Neural cell (in vitro differentiated cells): ENCODE data around the gene ATP5PD. TPM values are rescaled to one million over a fixed set of nuclear protein-coding genes. Genes with fewer than 3 reads are reported as not detected.
A peak's percentile ranks its signal among the peaks of the same experiment; 100 is the strongest.

ENCODE experiments used
- H2AFZ ChIP-seq: fragments of 200-600, 300-800 bp; sonication (generic), shearing (Covaris generic); 2 replicates; pipeline ENCODE4 v1.6.0; 2014; ENCODE audit warnings: low read depth, mild to moderate bottlenecking, antibody characterized with exemption, low read length, moderate library complexity
- H3F3A ChIP-seq: fragments of 200-600 bp; shearing (Covaris generic); 2 replicates; pipeline ENCODE4 v1.6.1; 2016; ENCODE audit warnings: mild to moderate bottlenecking, moderate library complexity, mixed read lengths, antibody characterized with exemption, low read length; ENCODE audit not compliant: insufficient read depth, poor library complexity, severe bottlenecking
- H3K27ac ChIP-seq: fragments of 200-600, 300-800 bp; sonication (generic), shearing (Covaris generic); 2 replicates; pipeline ENCODE4 v1.5.1; 2014; ENCODE audit warnings: mild to moderate bottlenecking, low read length, moderate library complexity
- H3K27me3 ChIP-seq: fragments of 300-800, 200-600 bp; sonication (generic), shearing (Covaris generic); 2 replicates; pipeline ENCODE4 v1.6.0; 2014; ENCODE audit warnings: mild to moderate bottlenecking, low read depth, low read length, moderate library complexity; ENCODE audit not compliant: insufficient read depth
- H3K36me3 ChIP-seq: fragments of 300-800, 200-600 bp; sonication (generic), shearing (Covaris generic); 2 replicates; pipeline ENCODE4 v1.5.1; 2014; ENCODE audit warnings: mild to moderate bottlenecking, antibody characterized with exemption, low read length, moderate library complexity; ENCODE audit not compliant: insufficient read depth
- H3K4me2 ChIP-seq: fragments of 300-800, 200-600 bp; sonication (generic), shearing (Covaris generic); 2 replicates; pipeline ENCODE4 v1.6.0; 2014; ENCODE audit warnings: mild to moderate bottlenecking, low read length
- H3K4me3 ChIP-seq: fragments of 300-800, 200-600 bp; sonication (generic), shearing (Covaris generic); 2 replicates; pipeline ENCODE4 v1.5.1; 2014; ENCODE audit warnings: mild to moderate bottlenecking, low read length, moderate library complexity
- H3K79me2 ChIP-seq: fragments of 200-600 bp; shearing (Covaris generic); replicated peaks from 2 replicates; pipeline ENCODE4 v1.6.0; 2014; ENCODE audit warnings: mild to moderate bottlenecking, low read length, moderate library complexity; ENCODE audit not compliant: insufficient read depth
- H3K9ac ChIP-seq: fragments of 300-800, 200-600 bp; sonication (generic), shearing (Covaris generic); 2 replicates; pipeline ENCODE4 v1.6.1; 2016; ENCODE audit warnings: mild to moderate bottlenecking, low read length, mixed read lengths
- H3K9me2 ChIP-seq: fragments of 200-600 bp; shearing (Covaris generic); 2 replicates; pipeline ENCODE4 v1.6.1; 2016; ENCODE audit warnings: mild to moderate bottlenecking, low read length, mixed read lengths; ENCODE audit not compliant: insufficient read depth
- H3K9me3 ChIP-seq: fragments of 200-600, 300-800 bp; sonication (generic), shearing (Covaris generic); 2 replicates; pipeline ENCODE4 v1.6.1; 2016; ENCODE audit warnings: mild to moderate bottlenecking, mixed run types, low read length, moderate library complexity, mixed read lengths
- H4K20me1 ChIP-seq: fragments of 200-600 bp; shearing (Covaris generic); 2 replicates; pipeline ENCODE4 v1.6.1; 2016; ENCODE audit warnings: mild to moderate bottlenecking, mixed run types; ENCODE audit not compliant: insufficient read depth
- EP300 ChIP-seq: fragments of 450-650 bp; conservative IDR thresholded peaks from 2 replicates; pipeline ENCODE4 v1.6.1; 2014; ENCODE audit warnings: antibody characterized with exemption, mild to moderate bottlenecking, moderate library complexity; ENCODE audit not compliant: poor library complexity, severe bottlenecking
- EZH2 ChIP-seq: fragments of 200-600, 300-800 bp; shearing (Covaris generic), sonication (generic); IDR thresholded peaks from 2 replicates; pipeline ENCODE4 v1.6.1; 2014; ENCODE audit warnings: antibody characterized with exemption, low read length, borderline replicate concordance, mild to moderate bottlenecking; ENCODE audit not compliant: insufficient read depth, poor library complexity, severe bottlenecking
- MXI1 ChIP-seq: fragments of 450-650 bp; conservative IDR thresholded peaks from 2 replicates; pipeline ENCODE4 v1.6.1; 2014; ENCODE audit warnings: antibody characterized with exemption, mild to moderate bottlenecking; ENCODE audit not compliant: poor library complexity, severe bottlenecking
- POLR2AphosphoS5 ChIP-seq: IDR thresholded peaks from 2 replicates; pipeline ENCODE4 v1.6.1; 2012
- RAD21 ChIP-seq: fragments of 450-650 bp; conservative IDR thresholded peaks from 2 replicates; pipeline ENCODE4 v1.6.1; 2014; ENCODE audit warnings: antibody characterized with exemption, mild to moderate bottlenecking, moderate library complexity
- SMC3 ChIP-seq: fragments of 450-650 bp; conservative IDR thresholded peaks from 2 replicates; pipeline ENCODE4 v1.6.1; 2014; ENCODE audit warnings: antibody characterized with exemption, mild to moderate bottlenecking, moderate library complexity; ENCODE audit not compliant: poor library complexity
- TAF1 ChIP-seq: IDR thresholded peaks from 2 replicates; pipeline ENCODE4 v1.6.1; 2012; ENCODE audit warnings: low read depth
- polyA plus RNA-seq: library from polyadenylated mRNA; depleted of rRNA; stranded (reverse); fragments of >200 nt; gene quantifications from 2 replicates; pipeline ENCODE4 v1.2.3, GENCODE V29; 2014
- TF ChIP-seq, protein P1 (sequence below): IDR thresholded peaks from 2 replicates; pipeline ENCODE4 v1.6.1; 2012; ENCODE audit warnings: borderline replicate concordance
- TF ChIP-seq, protein P2 (sequence below): fragments of 450-650 bp; IDR thresholded peaks from 2 replicates; pipeline ENCODE4 v1.5.1; 2014; ENCODE audit warnings: antibody characterized with exemption, mild to moderate bottlenecking, moderate library complexity; ENCODE audit not compliant: poor library complexity, severe bottlenecking

The ATP5PD gene
- polyA plus RNA-seq, 1 donor from 2014 or later = 517 TPM

DNA sequence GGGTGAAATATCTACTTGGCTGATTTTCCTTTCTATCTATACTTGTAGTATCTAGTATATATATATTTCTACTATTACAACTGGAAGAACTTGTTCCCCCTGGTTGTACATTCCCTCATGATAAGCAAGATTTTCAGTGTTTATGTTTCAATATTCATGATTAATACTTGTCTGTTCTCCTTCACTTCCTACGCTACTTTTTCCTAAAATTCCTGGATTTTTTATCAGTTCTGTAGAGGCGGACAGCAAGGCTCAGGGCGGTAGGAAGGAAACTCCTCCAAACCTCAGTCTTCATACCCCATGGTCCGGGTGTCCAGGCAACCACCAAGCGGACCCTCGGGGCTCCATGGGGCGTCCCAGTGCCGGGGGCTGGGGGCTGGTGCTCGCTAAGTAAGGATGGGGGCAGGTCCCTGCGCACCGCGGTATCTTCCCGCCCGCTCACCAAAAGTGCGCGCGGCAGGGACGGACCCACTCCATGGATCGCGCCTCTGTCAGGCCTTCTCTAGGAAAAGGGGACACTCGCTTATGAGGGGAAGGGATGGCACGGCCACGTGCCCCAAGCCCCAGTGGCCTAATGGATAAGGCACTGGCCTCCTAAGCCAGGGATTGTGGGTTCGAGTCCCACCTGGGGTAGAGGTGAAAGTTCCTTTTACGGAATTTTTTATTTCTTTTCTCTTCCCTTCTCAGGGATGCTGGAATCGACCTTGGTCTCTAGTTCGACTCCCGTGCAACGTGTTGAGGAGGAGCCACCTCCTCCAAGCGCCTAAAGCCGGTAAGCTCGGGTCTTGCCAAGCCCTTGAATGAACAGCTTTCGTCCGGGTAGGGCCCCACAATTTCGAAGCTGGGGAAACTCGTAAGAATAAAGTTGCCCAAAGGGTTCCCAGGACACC, 13.2 kb downstream of the ATP5PD start:
- Histone ChIP-seq H4K20me1 (no peaks in the 10 kb centered on the region), H3K27me3 (no peaks in the 10 kb centered on the region), H3K9me3 (peaks cover 6% of the 10 kb centered on the region), H3K9ac (peak overlapping the region; percentile 96), H3K36me3 (no peaks in the 10 kb centered on the region), H3K9me2 (no peaks in the 10 kb centered on the region), H3F3A (no peaks in the 10 kb centered on the region), H3K79me2 (no peaks in the 10 kb centered on the region), H2AFZ (peak overlapping the region; percentile 11), H3K4me3 (peak overlapping the region; percentile 81), H3K4me2 (peak overlapping the region; percentile 79), H3K27ac (peak overlapping the region; percentile 95)
- TF ChIP-seq, protein P1, sequence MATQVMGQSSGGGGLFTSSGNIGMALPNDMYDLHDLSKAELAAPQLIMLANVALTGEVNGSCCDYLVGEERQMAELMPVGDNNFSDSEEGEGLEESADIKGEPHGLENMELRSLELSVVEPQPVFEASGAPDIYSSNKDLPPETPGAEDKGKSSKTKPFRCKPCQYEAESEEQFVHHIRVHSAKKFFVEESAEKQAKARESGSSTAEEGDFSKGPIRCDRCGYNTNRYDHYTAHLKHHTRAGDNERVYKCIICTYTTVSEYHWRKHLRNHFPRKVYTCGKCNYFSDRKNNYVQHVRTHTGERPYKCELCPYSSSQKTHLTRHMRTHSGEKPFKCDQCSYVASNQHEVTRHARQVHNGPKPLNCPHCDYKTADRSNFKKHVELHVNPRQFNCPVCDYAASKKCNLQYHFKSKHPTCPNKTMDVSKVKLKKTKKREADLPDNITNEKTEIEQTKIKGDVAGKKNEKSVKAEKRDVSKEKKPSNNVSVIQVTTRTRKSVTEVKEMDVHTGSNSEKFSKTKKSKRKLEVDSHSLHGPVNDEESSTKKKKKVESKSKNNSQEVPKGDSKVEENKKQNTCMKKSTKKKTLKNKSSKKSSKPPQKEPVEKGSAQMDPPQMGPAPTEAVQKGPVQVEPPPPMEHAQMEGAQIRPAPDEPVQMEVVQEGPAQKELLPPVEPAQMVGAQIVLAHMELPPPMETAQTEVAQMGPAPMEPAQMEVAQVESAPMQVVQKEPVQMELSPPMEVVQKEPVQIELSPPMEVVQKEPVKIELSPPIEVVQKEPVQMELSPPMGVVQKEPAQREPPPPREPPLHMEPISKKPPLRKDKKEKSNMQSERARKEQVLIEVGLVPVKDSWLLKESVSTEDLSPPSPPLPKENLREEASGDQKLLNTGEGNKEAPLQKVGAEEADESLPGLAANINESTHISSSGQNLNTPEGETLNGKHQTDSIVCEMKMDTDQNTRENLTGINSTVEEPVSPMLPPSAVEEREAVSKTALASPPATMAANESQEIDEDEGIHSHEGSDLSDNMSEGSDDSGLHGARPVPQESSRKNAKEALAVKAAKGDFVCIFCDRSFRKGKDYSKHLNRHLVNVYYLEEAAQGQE = peak; percentile 21
- TF ChIP-seq MXI1 (peak; percentile 71), SMC3 (peak; percentile 20), TAF1 (peak; percentile 35)
- TF ChIP-seq, protein P2, sequence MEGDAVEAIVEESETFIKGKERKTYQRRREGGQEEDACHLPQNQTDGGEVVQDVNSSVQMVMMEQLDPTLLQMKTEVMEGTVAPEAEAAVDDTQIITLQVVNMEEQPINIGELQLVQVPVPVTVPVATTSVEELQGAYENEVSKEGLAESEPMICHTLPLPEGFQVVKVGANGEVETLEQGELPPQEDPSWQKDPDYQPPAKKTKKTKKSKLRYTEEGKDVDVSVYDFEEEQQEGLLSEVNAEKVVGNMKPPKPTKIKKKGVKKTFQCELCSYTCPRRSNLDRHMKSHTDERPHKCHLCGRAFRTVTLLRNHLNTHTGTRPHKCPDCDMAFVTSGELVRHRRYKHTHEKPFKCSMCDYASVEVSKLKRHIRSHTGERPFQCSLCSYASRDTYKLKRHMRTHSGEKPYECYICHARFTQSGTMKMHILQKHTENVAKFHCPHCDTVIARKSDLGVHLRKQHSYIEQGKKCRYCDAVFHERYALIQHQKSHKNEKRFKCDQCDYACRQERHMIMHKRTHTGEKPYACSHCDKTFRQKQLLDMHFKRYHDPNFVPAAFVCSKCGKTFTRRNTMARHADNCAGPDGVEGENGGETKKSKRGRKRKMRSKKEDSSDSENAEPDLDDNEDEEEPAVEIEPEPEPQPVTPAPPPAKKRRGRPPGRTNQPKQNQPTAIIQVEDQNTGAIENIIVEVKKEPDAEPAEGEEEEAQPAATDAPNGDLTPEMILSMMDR = no peak

- Histone ChIP-seq H3K9me2 (no peaks in the 10 kb centered on the region), H3K4me3 (peak overlapping the region; percentile 81), H3K9me3 (peaks cover 6% of the 10 kb centered on the region), H3K27me3 (no peaks in the 10 kb centered on the region), H3F3A (no peaks in the 10 kb centered on the region), H3K4me2 (peak overlapping the region; percentile 79), H4K20me1 (no peaks in the 10 kb centered on the region), H3K36me3 (no peaks in the 10 kb centered on the region), H3K79me2 (no peaks in the 10 kb centered on the region), H3K27ac (peak overlapping the region; percentile 25), H3K9ac (peak overlapping the region; percentile 96), H2AFZ (peak overlapping the region; percentile 11)
- TF ChIP-seq POLR2AphosphoS5 = no peak
- no peak for TF ChIP-seq TAF1
- TF ChIP-seq, protein P2 = no peak
- TF ChIP-seq EZH2 = no peak
- TF ChIP-seq MXI1 = no peak
- TF ChIP-seq SMC3 = no peak
- TF ChIP-seq, protein P1 = no peak
- no peak for TF ChIP-seq RAD21
- no peak for TF ChIP-seq EP300
Observed at GRCh38 chr17:75032720-75033280, 14.0 kb downstream of the ATP5PD start.
